C4-2B (cell line): Measurements from ENCODE around the gene UPP2.

Source experiments
- ZFX ChIP-seq: fragments of 450-650 bp; IDR thresholded peaks from 2 replicates; pipeline ENCODE4 v1.6.1; 2017
- TF ChIP-seq, protein P1 (sequence below): fragments of 450-650 bp; conservative IDR thresholded peaks from 2 replicates; pipeline ENCODE4 v1.5.1; 2017; ENCODE audit warnings: mild to moderate bottlenecking

DNA sequence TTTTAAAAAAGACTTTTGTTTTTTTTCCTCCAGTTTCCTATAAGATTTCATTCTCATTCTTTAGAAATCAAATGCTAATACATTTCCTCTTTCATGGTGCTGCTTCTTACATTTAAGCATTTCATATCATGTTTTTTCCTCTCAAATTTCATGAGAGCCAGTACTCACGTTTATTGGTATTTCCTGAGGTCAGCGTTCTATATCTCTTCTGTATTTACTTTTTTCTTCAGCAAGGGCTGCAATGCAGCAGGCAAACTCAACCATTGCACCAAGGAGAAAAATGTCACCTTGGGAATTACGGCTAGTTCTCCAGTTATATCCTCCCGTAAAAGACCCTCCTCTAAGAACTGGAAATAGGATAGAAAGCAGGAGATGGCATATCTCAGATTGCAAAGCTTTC is 32.4 kb downstream of the UPP2 start:
- TF ChIP-seq, protein P1, sequence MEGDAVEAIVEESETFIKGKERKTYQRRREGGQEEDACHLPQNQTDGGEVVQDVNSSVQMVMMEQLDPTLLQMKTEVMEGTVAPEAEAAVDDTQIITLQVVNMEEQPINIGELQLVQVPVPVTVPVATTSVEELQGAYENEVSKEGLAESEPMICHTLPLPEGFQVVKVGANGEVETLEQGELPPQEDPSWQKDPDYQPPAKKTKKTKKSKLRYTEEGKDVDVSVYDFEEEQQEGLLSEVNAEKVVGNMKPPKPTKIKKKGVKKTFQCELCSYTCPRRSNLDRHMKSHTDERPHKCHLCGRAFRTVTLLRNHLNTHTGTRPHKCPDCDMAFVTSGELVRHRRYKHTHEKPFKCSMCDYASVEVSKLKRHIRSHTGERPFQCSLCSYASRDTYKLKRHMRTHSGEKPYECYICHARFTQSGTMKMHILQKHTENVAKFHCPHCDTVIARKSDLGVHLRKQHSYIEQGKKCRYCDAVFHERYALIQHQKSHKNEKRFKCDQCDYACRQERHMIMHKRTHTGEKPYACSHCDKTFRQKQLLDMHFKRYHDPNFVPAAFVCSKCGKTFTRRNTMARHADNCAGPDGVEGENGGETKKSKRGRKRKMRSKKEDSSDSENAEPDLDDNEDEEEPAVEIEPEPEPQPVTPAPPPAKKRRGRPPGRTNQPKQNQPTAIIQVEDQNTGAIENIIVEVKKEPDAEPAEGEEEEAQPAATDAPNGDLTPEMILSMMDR: no peak
- TF ChIP-seq ZFX: no peak
